GM20431 (cell line): Measurements from ENCODE around the gene MARCHF2.

Experiments
- in situ Hi-C: fragments of 300-500 bp; cut with MseI, MboI; formaldehyde crosslinking; loops from one replicate; pipeline ENCODE4 v1.15.0; 2020; ENCODE audit warnings: low sequenced_read_pairs; ENCODE audit not compliant: unreplicated experiment

MARCHF2 gene

DNA sequence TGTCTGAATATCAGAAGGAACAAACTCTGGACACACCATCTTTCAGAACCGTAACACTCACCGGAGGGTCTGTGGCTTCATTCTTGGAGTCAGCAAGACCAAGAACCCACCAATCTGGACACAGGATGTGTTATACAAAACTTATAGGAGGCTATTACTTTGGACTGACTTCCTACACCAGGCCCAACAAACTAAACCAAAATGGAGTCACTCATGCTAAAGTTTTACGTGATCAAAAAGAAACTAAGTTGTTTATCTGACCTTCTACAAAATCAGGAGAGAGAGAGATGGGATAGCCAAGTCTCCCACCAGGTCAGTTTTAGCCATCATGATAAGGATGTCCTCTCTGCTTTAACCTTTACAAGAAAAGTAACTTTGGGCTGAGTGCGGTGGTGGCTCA, 26.1 kb upstream of the MARCHF2 start:
- in situ Hi-C loops = no loop called here

- in situ Hi-C loops = no loop called here
These were observed 25.2 kb upstream of the MARCHF2 start for GRCh38 chr19:8387688-8388611.

GRCh38 chr19:8388612-8388958, 24.5 kb upstream of the MARCHF2 start:
- in situ Hi-C loops = no loop called here

DNA sequence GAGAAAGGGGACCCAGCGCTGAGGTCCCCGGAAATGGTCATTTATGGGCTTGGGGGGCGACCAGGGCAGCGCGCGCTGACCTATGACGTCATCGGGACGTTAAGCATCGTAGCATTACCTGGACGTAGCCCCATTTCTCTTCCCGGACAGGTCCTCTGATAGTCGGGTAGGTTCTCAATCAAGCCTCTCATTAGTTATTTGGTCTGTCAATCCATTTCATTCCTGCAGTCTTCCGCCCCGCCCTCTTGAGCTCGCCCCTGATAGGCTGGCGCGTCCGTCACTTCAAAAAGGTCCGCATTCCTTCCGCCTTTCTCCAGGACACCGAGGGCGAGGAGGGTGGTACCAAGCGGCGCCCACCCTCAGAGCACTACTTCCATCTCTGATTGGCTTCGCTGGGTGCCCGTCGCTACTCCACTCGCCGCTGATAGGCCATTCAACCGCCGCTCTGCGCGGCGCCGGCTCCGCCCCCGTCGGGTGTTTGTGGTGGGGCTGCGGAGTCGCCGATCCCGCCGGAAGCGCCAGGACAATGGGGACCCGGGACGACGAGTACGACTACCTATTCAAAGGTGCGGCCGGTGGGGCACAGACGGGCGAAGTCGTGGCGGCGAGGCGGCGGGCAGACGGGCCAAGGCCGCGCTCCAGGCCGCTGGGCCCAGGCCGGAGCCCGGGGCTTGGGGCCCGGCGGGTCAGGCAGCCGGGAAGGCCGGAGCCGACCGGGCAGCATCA, 23.1 kb upstream of the MARCHF2 start, which contains the start of gene RAB11B:
Gene RAB11B (plus strand): TSS at position 470 of the 726 bp plus-strand sequence. CDS start 57 bp downstream, at position 527.
- in situ Hi-C loops = no loop called here

GRCh38 chr19:8390617-8390981, 22.5 kb upstream of the MARCHF2 start:
- in situ Hi-C loops = no loop called here

DNA sequence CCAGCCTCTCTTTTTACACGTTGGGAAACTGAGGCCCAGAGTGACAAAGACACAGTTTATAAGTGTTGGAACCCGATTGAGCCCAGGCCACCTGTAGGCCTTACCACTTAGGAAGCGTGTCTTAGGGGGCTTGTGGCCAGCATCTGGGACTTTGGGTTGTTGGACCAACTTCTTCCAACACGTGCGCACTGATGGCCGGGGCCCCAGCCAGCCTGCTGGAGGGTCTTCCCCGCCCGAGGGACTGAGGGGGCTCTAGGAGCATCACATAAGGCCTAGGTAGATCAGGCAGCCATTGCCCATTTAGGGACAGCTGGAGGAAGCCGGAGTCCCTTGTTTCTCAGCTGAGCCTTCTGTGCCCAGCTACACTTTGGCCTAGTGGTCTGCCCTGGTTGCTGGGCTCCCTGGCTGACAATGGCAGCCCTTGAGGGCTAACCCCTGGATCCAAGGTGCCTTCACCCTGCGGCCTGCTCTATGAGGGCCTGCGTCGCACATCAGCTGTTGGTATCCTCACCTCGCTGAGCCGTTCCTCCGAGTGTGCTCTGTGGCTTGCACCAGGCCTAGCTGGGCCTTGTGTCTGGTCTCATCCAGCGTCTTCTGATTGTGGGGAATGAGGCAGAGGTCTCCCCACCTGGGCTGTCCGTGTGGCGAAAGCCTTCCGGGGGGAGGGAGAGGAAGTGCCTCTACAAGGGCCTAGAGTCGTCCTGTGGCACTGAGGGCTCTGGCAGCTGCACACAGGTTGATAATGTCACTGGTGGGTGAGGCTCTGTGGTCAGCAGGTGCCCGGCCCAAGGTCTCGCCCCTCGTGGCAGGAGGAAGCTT, 21.7 kb upstream of the MARCHF2 start:
- in situ Hi-C loops = no loop called here

- in situ Hi-C loops = no loop called here
These were observed 21.0 kb upstream of the MARCHF2 start for GRCh38 chr19:8392017-8392591.

GRCh38 chr19:8393192-8393870, 19.8 kb upstream of the MARCHF2 start:
- in situ Hi-C loops = no loop called here

DNA sequence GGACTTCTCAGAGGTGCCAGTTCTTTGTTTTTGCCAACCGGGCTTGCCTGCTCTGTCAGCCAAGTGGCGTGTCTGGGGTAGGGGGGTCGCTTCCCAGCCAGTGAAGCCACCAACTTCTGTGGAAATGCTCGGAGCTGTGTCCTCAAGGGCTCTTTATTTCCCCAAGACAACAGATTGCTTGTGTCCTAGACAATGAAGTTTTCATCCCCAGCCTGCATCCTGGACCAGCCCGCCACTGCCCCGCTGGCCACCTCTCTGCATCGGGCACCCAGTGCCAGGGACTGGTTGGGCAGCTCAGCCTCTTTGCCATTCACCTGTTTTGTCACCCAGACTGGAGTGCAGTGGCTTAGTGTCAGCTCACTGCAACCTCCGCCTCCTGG, 19.2 kb upstream of the MARCHF2 start:
- in situ Hi-C loops = no loop called here

DNA sequence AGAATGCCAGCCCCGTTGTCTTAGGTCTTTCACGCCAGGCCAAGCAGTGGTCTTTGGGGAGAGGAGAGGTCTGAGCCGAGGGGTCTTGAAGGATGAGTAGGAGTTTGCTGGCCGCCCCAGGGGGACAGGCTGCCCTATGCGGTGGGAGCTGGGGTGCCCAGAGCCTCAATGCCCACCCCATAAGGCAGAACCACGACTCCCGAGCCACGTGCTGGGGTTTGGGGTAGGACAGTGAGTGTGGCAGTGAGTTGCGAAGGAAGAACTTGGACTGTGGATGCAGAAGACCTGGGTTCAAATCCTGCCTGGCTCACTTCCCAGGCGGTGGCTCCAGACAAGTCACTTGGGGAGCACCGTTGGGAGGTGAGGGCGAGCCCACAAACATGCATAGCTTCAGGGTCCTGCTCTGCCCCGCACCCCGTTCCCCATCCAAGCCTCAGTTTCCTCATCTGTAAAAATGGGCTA, 17.5 kb upstream of the MARCHF2 start:
- in situ Hi-C loops = no loop called here

GRCh38 chr19:8396185-8396562, 16.9 kb upstream of the MARCHF2 start:
- in situ Hi-C loops = no loop called here

DNA sequence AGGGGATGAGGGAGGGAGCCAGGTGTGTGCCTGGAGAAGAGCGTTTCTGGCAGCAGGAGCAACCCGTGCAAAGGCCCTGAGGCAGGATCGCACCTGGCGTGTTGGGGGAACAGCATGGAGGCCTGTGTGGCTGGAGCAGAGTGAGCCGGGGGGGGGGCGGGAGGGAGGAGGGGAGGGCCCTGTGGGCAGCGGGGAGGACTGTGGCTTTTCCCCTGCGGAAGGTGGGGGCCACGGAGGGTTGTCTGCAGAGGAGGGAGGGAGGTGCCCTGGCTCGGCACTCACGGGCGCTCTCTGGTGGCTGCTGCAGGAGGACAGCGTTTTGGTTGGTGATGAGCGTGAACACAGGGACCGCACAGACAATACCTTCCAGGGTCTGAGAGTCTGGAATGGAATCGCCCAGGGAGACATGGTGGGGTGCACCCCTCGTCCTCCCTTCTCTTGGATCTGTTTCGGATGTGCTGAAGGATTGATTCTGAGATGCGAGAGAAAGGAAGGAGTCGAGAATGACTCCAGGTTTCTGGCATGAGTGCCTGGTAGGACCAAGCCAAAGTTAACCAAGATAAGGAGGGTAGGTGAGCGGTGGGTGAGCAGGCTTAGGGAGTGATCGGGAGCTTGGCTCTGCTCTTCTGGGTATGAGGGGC, 16.4 kb upstream of the MARCHF2 start:
- in situ Hi-C loops = no loop called here

GRCh38 chr19:8397271-8397670, 15.8 kb upstream of the MARCHF2 start:
- in situ Hi-C loops = no loop called here

DNA sequence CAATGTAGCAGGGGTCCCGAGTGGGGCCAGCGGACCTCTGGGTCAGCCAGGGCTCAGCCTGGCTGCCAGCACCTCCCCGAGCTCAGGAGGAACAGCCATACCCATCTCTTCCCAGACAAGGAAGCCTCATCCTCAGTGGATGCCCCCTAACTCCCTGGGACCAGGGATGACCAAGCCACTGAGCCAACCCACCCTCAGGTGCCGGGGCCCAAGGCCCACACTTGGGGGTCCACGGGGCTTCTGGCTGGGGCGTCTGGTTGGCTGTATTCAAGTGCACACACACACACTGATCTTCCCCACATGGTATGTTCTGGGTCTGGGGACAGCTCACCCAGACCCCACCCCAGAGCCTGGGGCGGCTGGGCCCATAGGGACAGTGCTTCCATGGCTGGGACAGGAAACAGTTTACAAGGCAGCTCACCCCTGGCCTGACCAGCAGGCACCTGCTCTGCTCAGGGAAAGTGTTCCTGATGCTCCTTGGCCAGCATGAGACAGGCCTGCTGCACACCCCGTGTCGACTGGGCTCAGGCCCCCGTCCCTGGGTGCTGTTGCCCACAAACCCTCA, 15.3 kb upstream of the MARCHF2 start:
- in situ Hi-C loops = no loop called here

DNA sequence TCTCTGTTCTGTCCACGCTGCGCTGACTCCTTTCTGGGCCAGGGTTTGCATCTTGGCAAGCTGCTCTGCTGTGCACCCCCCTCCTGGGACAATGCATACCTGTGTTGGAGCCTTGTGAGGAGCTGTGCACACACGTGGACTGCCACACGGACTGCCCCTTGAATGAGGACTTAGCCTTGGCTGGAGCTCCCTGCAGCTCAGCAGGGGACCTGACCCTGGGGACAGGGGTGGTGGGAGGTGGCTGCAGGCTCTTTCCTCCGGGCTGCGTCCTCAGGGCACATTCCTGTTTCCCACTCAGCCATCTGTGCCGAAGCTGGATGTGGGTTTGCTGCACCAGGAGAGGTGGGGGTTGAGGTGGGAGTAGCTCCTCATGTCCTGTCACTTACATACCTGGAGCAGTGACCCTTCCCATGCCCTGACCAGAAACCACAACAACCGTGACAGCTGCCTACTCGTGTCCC, 14.8 kb upstream of the MARCHF2 start:
- in situ Hi-C loops = no loop called here

- in situ Hi-C loops = no loop called here
These were observed 13.4 kb upstream of the MARCHF2 start for GRCh38 chr19:8399681-8400188.

DNA sequence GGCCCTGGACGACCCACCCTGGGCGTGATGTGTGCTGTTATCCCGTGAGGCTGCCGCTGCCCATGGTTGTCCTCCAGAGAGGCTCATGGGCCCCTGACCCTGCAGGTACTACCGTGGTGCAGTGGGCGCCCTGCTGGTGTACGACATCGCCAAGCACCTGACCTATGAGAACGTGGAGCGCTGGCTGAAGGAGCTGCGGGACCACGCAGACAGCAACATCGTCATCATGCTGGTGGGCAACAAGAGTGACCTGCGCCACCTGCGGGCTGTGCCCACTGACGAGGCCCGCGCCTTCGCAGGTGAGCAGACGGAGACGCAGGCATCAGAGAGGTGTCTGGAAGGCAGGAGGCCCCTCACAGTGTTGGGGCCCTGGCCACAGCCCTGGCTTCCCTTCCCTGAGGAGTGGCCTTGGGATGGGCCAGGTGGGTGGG, 11.1 kb upstream of the MARCHF2 start:
- in situ Hi-C loops = no loop called here

DNA sequence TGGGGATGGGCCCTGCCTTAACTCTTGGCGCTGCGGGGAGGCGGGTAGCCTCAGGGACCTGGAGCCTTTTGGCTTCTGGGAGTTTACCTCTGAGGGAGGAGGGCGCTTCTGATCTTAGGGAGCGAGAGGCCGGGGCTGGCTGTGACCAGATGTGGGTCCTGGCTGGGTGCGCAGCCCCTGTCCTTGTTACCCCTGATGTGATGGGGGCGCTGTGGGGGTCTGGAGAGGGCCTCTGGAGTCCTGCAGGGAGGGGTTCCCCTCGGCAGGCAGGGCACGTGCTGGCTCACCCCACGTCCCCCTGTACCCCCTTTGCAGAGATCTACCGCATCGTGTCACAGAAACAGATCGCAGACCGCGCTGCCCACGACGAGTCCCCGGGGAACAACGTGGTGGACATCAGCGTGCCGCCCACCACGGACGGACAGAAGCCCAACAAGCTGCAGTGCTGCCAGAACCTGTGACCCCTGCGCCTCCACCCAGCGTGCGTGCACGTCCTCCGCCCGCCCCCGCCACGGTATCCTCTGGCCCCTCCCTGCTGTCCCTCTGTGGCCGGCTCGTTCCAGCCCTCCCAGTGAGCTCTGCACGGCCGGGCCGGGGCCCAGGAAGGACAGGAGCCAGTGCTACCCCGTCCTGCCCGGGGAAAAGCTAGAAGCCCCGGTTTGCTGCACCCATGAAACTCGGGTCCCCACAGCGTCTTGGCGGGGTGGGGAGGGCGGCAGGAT, 9.8 kb upstream of the MARCHF2 start:
- in situ Hi-C loops = no loop called here
